GOT3 (cell line): ENCODE results near the gene MEF2B.
"Not testable (repeated sequence)": the region's sequence is repeated elsewhere in the genome, so short reads cannot be mapped to it uniquely, and the experiment has no call there.

ENCODE experiments used
- DNase-seq: peaks from one replicate; lab custom pipeline; 2025; ENCODE audit warnings: mixed read lengths; lab: John Stamatoyannopoulos, UW

The MEF2B gene

GRCh38 chr19:19126102-19126501 lies 44.0 kb downstream of the MEF2B start:
- DNase-seq: no peak

- no peak for DNase-seq
These were observed 46.7 kb downstream of the MEF2B start for GRCh38 chr19:19123386-19123785.

GRCh38 chr19:19122902-19123301 lies 47.2 kb downstream of the MEF2B start:
- no peak for DNase-seq

GRCh38 chr19:19121371-19121770 lies 48.7 kb downstream of the MEF2B start:
- DNase-seq: no peak

GRCh38 chr19:19120308-19121231 lies 49.5 kb downstream of the MEF2B start:
- no peak for DNase-seq

- no peak for DNase-seq
These were observed 50.5 kb downstream of the MEF2B start for GRCh38 chr19:19119325-19120237.

- no peak for DNase-seq
These were observed 54.1 kb downstream of the MEF2B start for GRCh38 chr19:19115954-19116353.

- DNase-seq: no peak
These were observed 56.9 kb downstream of the MEF2B start for GRCh38 chr19:19113040-19113626.

GRCh38 chr19:19111967-19112580 lies 58.0 kb downstream of the MEF2B start:
- no peak for DNase-seq

GRCh38 chr19:19111136-19111835 lies 58.8 kb downstream of the MEF2B start:
- DNase-seq: no peak

GRCh38 chr19:19110410-19111135 lies 59.5 kb downstream of the MEF2B start:
- DNase-seq: no peak

GRCh38 chr19:19109601-19110000 lies 60.5 kb downstream of the MEF2B start:
- DNase-seq: no peak

GRCh38 chr19:19107654-19108053 lies 62.4 kb downstream of the MEF2B start:
- DNase-seq: no peak

GRCh38 chr19:19106938-19107337 lies 63.1 kb downstream of the MEF2B start:
- not testable (repeated sequence) for DNase-seq

- no peak for DNase-seq
These were observed 64.0 kb downstream of the MEF2B start for GRCh38 chr19:19106056-19106551.

- no peak for DNase-seq
These were observed 64.6 kb downstream of the MEF2B start for GRCh38 chr19:19105365-19106055.

- DNase-seq: no peak
These were observed 66.9 kb downstream of the MEF2B start for GRCh38 chr19:19103167-19103566.

- DNase-seq: not testable (repeated sequence)
These were observed 67.5 kb downstream of the MEF2B start for GRCh38 chr19:19102566-19102965.

- no peak for DNase-seq
These were observed 68.5 kb downstream of the MEF2B start for GRCh38 chr19:19101540-19101939.
